HEK293T (cell line): Measurements from ENCODE around the gene ISX.

Experiments used
- BHLHE40 ChIP-seq: fragments of 450-650 bp; IDR thresholded peaks from 2 replicates; pipeline ENCODE4 v1.6.1; 2016; ENCODE audit warnings: mild to moderate bottlenecking, moderate library complexity, borderline replicate concordance
- ELF4 ChIP-seq: fragments of 450-650 bp; IDR thresholded peaks from 2 replicates; pipeline ENCODE4 v1.6.1; 2017; ENCODE audit warnings: antibody characterized with exemption
- FOXA1 ChIP-seq: fragments of 450-650 bp; IDR thresholded peaks from 2 replicates; pipeline ENCODE4 v1.6.1; 2016; ENCODE audit warnings: mild to moderate bottlenecking
- FOXK2 ChIP-seq: fragments of 450-650 bp; IDR thresholded peaks from 2 replicates; pipeline ENCODE4 v1.6.1; 2016; ENCODE audit warnings: mild to moderate bottlenecking
- FOXM1 ChIP-seq: fragments of 450-650 bp; IDR thresholded peaks from 2 replicates; pipeline ENCODE4 v1.6.1; 2017; ENCODE audit warnings: mild to moderate bottlenecking, borderline replicate concordance
- HDGF ChIP-seq: fragments of 450-650 bp; IDR thresholded peaks from 2 replicates; pipeline ENCODE4 v1.6.1; 2017; ENCODE audit warnings: antibody characterized with exemption, borderline replicate concordance
- L3MBTL2 ChIP-seq: fragments of 450-650 bp; conservative IDR thresholded peaks from 2 replicates; pipeline ENCODE4 v1.6.1; 2016; ENCODE audit warnings: mild to moderate bottlenecking
- LEF1 ChIP-seq: fragments of 450-650 bp; IDR thresholded peaks from 2 replicates; pipeline ENCODE4 v1.6.1; 2017; ENCODE audit warnings: mild to moderate bottlenecking, borderline replicate concordance
- PKNOX1 ChIP-seq: fragments of 450-650 bp; IDR thresholded peaks from 2 replicates; pipeline ENCODE4 v1.6.1; 2016
- SP1 ChIP-seq: fragments of 450-650 bp; IDR thresholded peaks from 2 replicates; pipeline ENCODE4 v1.6.1; 2017
- SUZ12 ChIP-seq: fragments of 450-650 bp; IDR thresholded peaks from 2 replicates; pipeline ENCODE4 v1.6.1; 2016; ENCODE audit warnings: mild to moderate bottlenecking
- TARDBP ChIP-seq: fragments of 450-650 bp; IDR thresholded peaks from 2 replicates; pipeline ENCODE4 v1.6.1; 2016

GRCh38 chr22:35020517-35020916, 45.4 kb upstream of the ISX start:
- no peak for TF ChIP-seq FOXM1
- no peak for TF ChIP-seq HDGF
- no peak for TF ChIP-seq FOXA1
- no peak for TF ChIP-seq TARDBP
- no peak for TF ChIP-seq FOXK2
- no peak for TF ChIP-seq SUZ12
- no peak for TF ChIP-seq PKNOX1
- TF ChIP-seq BHLHE40, result no peak
- TF ChIP-seq L3MBTL2, result no peak
- TF ChIP-seq LEF1, result no peak
- TF ChIP-seq SP1, result no peak
- no peak for TF ChIP-seq ELF4
